ENCODE results near the gene ACVR2A. TPM values are rescaled to one million over a fixed set of nuclear protein-coding genes. Genes with fewer than 3 reads are reported as not detected.

The ACVR2A gene
- total RNA-seq, 1 experiment from 2014 or later, result 13.4 TPM

DNA sequence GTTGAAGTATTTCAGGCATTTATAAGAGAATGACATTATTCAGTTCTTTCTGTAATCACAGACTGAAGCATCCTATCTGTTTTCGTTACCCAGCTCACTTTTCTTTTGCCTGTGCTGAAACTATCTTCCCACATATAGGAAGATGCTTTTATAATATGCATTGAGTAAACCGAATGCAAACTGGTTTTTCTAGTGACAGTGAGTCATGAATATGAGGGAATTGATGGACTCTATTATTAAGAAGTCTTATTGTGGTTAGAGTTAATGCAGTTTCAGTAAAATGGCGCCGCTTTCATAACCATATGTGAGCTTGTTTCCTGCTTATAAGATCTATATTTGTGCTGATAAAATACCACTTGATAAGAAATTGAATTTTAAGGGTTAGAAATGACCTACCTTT, 59.2 kb downstream of the ACVR2A start:
- H3K56ac ChIP-seq (ENCODE audit: insufficient read length, low read depth, low read length), result no peak overlapping the region
- H3K18ac ChIP-seq (ENCODE audit: insufficient read length, low read depth, low read length), result no peak overlapping the region
- H3K27me3 Mint-ChIP-seq (ENCODE audit: low read depth), result no peaks in the 10 kb centered on the region
- H3K4me2 ChIP-seq (ENCODE audit: insufficient read depth, insufficient read length, low read length), result no peak overlapping the region
- no peak overlapping the region for H4K91ac ChIP-seq (ENCODE audit: insufficient read length, low read depth, low read length)
- H2AFZ ChIP-seq (ENCODE audit: low read length), result no peak overlapping the region
- H3K23ac ChIP-seq (ENCODE audit: insufficient read length, low read depth, low read length), result no peak overlapping the region
- H4K20me1 ChIP-seq (ENCODE audit: control insufficient read depth, insufficient read depth, insufficient read length), result no peaks in the 10 kb centered on the region
- H3K27me3 ChIP-seq (ENCODE audit: insufficient read depth, low read length), result no peaks in the 10 kb centered on the region
- no peak overlapping the region for H2BK20ac ChIP-seq (ENCODE audit: low read depth, low read length, poor library complexity, severe bottlenecking)
- H3K4me3 Mint-ChIP-seq, result no peak overlapping the region
- TF ChIP-seq CTCF (conservative IDR thresholded peaks at IDR 0.05), result no peak
- no peak overlapping the region for H2AK5ac ChIP-seq (ENCODE audit: insufficient read length, low read length)
- no peak overlapping the region; a peak in 1 of 7 replicates for H3K27ac Mint-ChIP-seq
- H3K79me2 ChIP-seq (ENCODE audit: insufficient read depth, low read length), result no peaks in the 10 kb centered on the region
- no peak overlapping the region for H3T11ph ChIP-seq (ENCODE audit: low read length)
- H4K8ac ChIP-seq (replicated peaks; ENCODE audit: insufficient read length, low read depth, low read length), result no peak overlapping the region
- H2BK15ac ChIP-seq (ENCODE audit: low read depth, low read length), result no peak overlapping the region
- peaks cover 5 to 19% (median 11%) of the 10 kb centered on the region in 3 experiments; a peak in 6 of 7 replicates for H3K36me3 Mint-ChIP-seq (ENCODE audit: insufficient read depth in 1 of 3, low read depth in 3 of 3)
- H3K4me1 Mint-ChIP-seq, result no peaks in the 10 kb centered on the region
- no peak overlapping the region for H3K4ac ChIP-seq (ENCODE audit: low read depth, low read length)
- H3K23me2 ChIP-seq (ENCODE audit: insufficient read length, low read depth, low read length, poor library complexity, severe bottlenecking), result no peaks in the 10 kb centered on the region
- H3K9me3 Mint-ChIP-seq, result peaks cover 0 to 7% of the 10 kb centered on the region in 2 experiments; a peak in 1 of 5 replicates
- H2BK120ac ChIP-seq (ENCODE audit: low read depth, low read length, poor library complexity, severe bottlenecking), result no peak overlapping the region
- no peak for DNase-seq
- no peaks in the 10 kb centered on the region for H3K79me1 ChIP-seq (ENCODE audit: insufficient read depth, low read depth, low read length, poor library complexity, severe bottlenecking)
- WGBS (ENCODE audit: extremely low coverage, insufficient read length, low lambda C conversion rate), result no CpG with 5 or more reads among the region's 4 CpGs
- no peak overlapping the region for H2BK12ac ChIP-seq (ENCODE audit: insufficient read length, low read depth, low read length)
- no peaks in the 10 kb centered on the region for H3K9me3 ChIP-seq (ENCODE audit: control insufficient read depth, low read depth, low read length)
- H3K4me1 ChIP-seq (ENCODE audit: insufficient read depth, low read length), result no peaks in the 10 kb centered on the region
- no peak overlapping the region for H4K5ac ChIP-seq (ENCODE audit: insufficient read length, low read depth, low read length)
- H2BK5ac ChIP-seq (ENCODE audit: insufficient read length, low read length), result no peak overlapping the region
- H3K14ac ChIP-seq (ENCODE audit: insufficient read depth, low read length), result no peak overlapping the region
- H3K27ac ChIP-seq (ENCODE audit: insufficient read length, low read depth, low read length), result no peak overlapping the region
- H3K9ac ChIP-seq (ENCODE audit: extremely low read depth, insufficient read length, low read length), result no peak overlapping the region

Measured in H9 (cell line).